ENCODE measurements around the gene MAZ. TPM values are rescaled to one million over a fixed set of nuclear protein-coding genes. Genes with fewer than 3 reads are reported as not detected.

The MAZ gene
- polyA plus RNA-seq, 3 donors = 14.2 to 137 (median 18.8) TPM

DNA sequence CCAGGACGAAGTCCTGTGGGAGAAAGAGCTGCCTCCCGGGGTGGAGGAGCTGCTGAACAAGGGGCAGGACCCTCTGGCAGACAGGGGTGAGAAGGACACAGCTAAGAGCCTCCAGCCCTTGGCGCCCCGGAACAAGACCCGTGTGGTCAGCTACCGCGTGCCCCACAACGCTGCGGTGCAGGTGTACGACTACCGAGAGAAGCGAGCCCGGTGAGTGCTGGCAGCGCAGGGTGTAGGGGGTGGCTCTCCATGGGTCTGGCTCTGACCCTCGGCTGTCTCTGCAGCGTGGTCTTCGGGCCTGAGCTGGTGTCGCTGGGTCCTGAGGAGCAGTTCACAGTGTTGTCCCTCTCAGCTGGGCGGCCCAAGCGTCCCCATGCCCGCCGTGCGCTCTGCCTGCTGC is 35.3 kb downstream of the MAZ start:
- TF ChIP-seq, protein P1, sequence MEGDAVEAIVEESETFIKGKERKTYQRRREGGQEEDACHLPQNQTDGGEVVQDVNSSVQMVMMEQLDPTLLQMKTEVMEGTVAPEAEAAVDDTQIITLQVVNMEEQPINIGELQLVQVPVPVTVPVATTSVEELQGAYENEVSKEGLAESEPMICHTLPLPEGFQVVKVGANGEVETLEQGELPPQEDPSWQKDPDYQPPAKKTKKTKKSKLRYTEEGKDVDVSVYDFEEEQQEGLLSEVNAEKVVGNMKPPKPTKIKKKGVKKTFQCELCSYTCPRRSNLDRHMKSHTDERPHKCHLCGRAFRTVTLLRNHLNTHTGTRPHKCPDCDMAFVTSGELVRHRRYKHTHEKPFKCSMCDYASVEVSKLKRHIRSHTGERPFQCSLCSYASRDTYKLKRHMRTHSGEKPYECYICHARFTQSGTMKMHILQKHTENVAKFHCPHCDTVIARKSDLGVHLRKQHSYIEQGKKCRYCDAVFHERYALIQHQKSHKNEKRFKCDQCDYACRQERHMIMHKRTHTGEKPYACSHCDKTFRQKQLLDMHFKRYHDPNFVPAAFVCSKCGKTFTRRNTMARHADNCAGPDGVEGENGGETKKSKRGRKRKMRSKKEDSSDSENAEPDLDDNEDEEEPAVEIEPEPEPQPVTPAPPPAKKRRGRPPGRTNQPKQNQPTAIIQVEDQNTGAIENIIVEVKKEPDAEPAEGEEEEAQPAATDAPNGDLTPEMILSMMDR (IDR thresholded peaks at IDR 0.05) = no peak
- H3K27ac Mint-ChIP-seq = no peak overlapping the region

DNA sequence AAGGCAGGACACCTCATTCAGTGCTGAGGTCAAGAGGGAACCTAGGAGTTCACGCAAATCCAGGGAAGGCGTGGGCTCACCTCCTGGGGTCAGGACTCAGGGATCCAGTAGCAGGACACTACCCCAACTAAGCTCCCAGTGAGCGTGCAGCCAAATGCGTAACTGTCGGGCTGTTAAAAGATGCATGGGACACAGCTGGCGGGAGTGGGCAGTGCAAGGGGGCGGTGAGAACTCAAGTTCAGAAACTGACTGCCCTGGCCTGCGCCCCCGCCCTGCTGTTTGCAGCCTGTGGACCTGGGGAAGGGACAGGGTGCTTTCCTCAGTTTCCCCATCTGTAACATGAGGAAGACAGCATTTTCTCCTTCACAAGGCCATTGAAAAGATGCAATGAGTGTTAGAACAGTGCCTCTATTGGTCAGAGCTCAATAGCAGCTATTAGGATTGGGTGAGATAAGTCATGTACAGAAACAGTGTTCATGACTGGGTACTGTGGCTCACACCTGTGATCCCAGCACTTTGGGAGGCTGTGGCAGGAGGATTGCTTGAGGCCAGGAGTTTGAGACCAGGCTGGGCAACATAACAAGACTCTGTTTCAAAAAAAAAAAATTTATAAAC is 36.5 kb downstream of the MAZ start:
- TF ChIP-seq, protein P1 (IDR thresholded peaks at IDR 0.05) = no peak
- no peaks in the 10 kb centered on the region for H3K79me2 ChIP-seq (ENCODE audit: insufficient read depth, low read length)
- no peak for DNase-seq
- no peaks in the 10 kb centered on the region for H3K27me3 ChIP-seq (ENCODE audit: control insufficient read depth in 2 of 2, insufficient read depth in 2 of 2, low read length in 2 of 2)
- Mint-ChIP-seq H3K9me3 (no peaks in the 10 kb centered on the region), H3K36me3 (peaks cover 78 to 96% of the 10 kb centered on the region in 2 donors), H3K27ac (no peak overlapping the region), H3K27me3 (ENCODE audit: low read depth in 3 of 3) (peaks cover 0 to 1% (median 0%) of the 10 kb centered on the region in 3 donors), H3K4me1 (no peaks in the 10 kb centered on the region), H3K4me3 (no peak overlapping the region)
- H2AFZ ChIP-seq (ENCODE audit: insufficient read depth, low read depth, low read length, poor library complexity, severe bottlenecking) = no peak overlapping the region
- WGBS (ENCODE audit: insufficient coverage) = 96% methylated on average over 7 of the region's 9 CpGs
- intact Hi-C loops (cut with micrococcal nuclease) = no loop called here
- peaks cover 70% of the 10 kb centered on the region for H4K20me1 ChIP-seq (ENCODE audit: insufficient read depth, low read length)
- H3K4me1 ChIP-seq (ENCODE audit: control insufficient read depth in 1 of 2, insufficient read depth in 2 of 2, low read length in 2 of 2) = no peaks in the 10 kb centered on the region
- H3K36me3 ChIP-seq (replicated peaks in 1 of 2; ENCODE audit: control insufficient read depth in 1 of 2, insufficient read depth in 2 of 2, low read length in 2 of 2) = peaks cover 91 to 96% of the 10 kb centered on the region in 2 donors
- no peak overlapping the region for H3K9ac ChIP-seq (ENCODE audit: insufficient read depth, low read length, poor library complexity, severe bottlenecking)
- no peak overlapping the region for H3K4me2 ChIP-seq (replicated peaks; ENCODE audit: extremely low read depth, low read length, poor library complexity, severe bottlenecking)
- no peaks in the 10 kb centered on the region for H3K9me3 ChIP-seq (replicated peaks in 1 of 2; ENCODE audit: control insufficient read depth in 1 of 2, insufficient read depth in 1 of 2, low read length in 2 of 2)
- no peak overlapping the region for H3K27ac ChIP-seq (ENCODE audit: low read depth in 1 of 2, low read length in 2 of 2)
- H3K4me3 ChIP-seq (replicated peaks in 1 of 3; ENCODE audit: low read depth in 2 of 3, low read length in 3 of 3) = no peak overlapping the region

More for the DNA sequence above, 35.3 kb downstream of the MAZ start:
- Histone ChIP-seq H3K27ac (ENCODE audit: low read depth in 1 of 2, low read length in 2 of 2) (no peak overlapping the region), H2AFZ (ENCODE audit: insufficient read depth, low read depth, low read length, poor library complexity, severe bottlenecking) (no peak overlapping the region), H3K4me3 (replicated peaks in 1 of 3; ENCODE audit: low read depth in 2 of 3, low read length in 3 of 3) (no peak overlapping the region), H3K9me3 (replicated peaks in 1 of 2; ENCODE audit: control insufficient read depth in 1 of 2, insufficient read depth in 1 of 2, low read length in 2 of 2) (no peaks in the 10 kb centered on the region), H3K79me2 (ENCODE audit: insufficient read depth, low read length) (no peaks in the 10 kb centered on the region), H4K20me1 (ENCODE audit: insufficient read depth, low read length) (peaks cover 72% of the 10 kb centered on the region), H3K4me2 (replicated peaks; ENCODE audit: extremely low read depth, low read length, poor library complexity, severe bottlenecking) (no peak overlapping the region), H3K27me3 (ENCODE audit: control insufficient read depth in 2 of 2, insufficient read depth in 2 of 2, low read length in 2 of 2) (no peaks in the 10 kb centered on the region), H3K4me1 (ENCODE audit: control insufficient read depth in 1 of 2, insufficient read depth in 2 of 2, low read length in 2 of 2) (no peaks in the 10 kb centered on the region), H3K9ac (ENCODE audit: insufficient read depth, low read length, poor library complexity, severe bottlenecking) (no peak overlapping the region), H3K36me3 (replicated peaks in 1 of 2; ENCODE audit: control insufficient read depth in 1 of 2, insufficient read depth in 2 of 2, low read length in 2 of 2) (peaks cover 91 to 96% of the 10 kb centered on the region in 2 donors)
- intact Hi-C loops (cut with micrococcal nuclease) = no loop called here
- 97% methylated on average over 23 of the region's 23 CpGs for WGBS (ENCODE audit: insufficient coverage)
- Mint-ChIP-seq H3K36me3 (peaks cover 78 to 96% of the 10 kb centered on the region in 2 donors), H3K4me3 (no peak overlapping the region), H3K27me3 (ENCODE audit: low read depth in 3 of 3) (peaks cover 0 to 1% (median 0%) of the 10 kb centered on the region in 3 donors), H3K4me1 (no peaks in the 10 kb centered on the region), H3K9me3 (no peaks in the 10 kb centered on the region)
- no peak for DNase-seq

Measured in CD14-positive monocyte (primary cell).